Kidney (tissue), 14 donors: ENCODE data around the gene ZIC5. TPM values are rescaled to one million over a fixed set of nuclear protein-coding genes. Genes with fewer than 3 reads are reported as not detected.

Experiments used
- DNase-seq, 5 donors: peaks; one replicate each; pipeline ENCODE4 v3.0.0-alpha.2; 2013 to 2020
- FAIRE-seq: peaks from 2 replicates; lab custom pipeline; 2012; peaks lifted over from hg19 to GRCh38; lab: Jason Lieb, UNC
- H3K27ac ChIP-seq, 2 donors: one replicate each; pipeline ENCODE4 v1.7.0; 2013; ENCODE audit warnings: low read depth in 2 of 2, low read length in 2 of 2, inconsistent platforms in 1 of 2
- H3K27me3 ChIP-seq: one replicate; pipeline ENCODE4 v1.7.1; 2013; ENCODE audit warnings: low read length, inconsistent platforms; ENCODE audit not compliant: control insufficient read depth, insufficient read depth
- H3K36me3 ChIP-seq, 3 donors: one replicate each; pipeline versions ENCODE4 v1.7.0 to v1.7.1; 2013; ENCODE audit warnings: low read length in 3 of 3, control low read depth in 1 of 3, inconsistent platforms in 1 of 3; ENCODE audit not compliant: insufficient read depth in 3 of 3, control insufficient read depth in 2 of 3
- H3K4me1 ChIP-seq, 3 donors: one replicate each; pipeline versions ENCODE4 v1.7.0 to v1.7.1; 2013; ENCODE audit warnings: low read length in 3 of 3, inconsistent platforms in 1 of 3, low read depth in 1 of 3; ENCODE audit not compliant: control insufficient read depth in 2 of 3, insufficient read depth in 2 of 3
- H3K4me3 ChIP-seq, 3 donors: one replicate each; pipeline versions ENCODE4 v1.7.0 to v1.8.1; 2013; ENCODE audit warnings: low read length in 3 of 3, control low read depth in 1 of 3, inconsistent platforms in 1 of 3
- H3K9ac ChIP-seq, 3 donors: one replicate each; pipeline versions ENCODE4 v1.7.0 to v1.7.1; 2013; ENCODE audit warnings: low read length in 3 of 3, control low read depth in 1 of 3, inconsistent platforms in 1 of 3
- H3K9me3 ChIP-seq, 3 donors: one replicate each; pipeline versions ENCODE4 v1.7.0 to v1.7.1; 2013; ENCODE audit warnings: low read length in 3 of 3, control low read depth in 1 of 3, inconsistent platforms in 1 of 3; ENCODE audit not compliant: control insufficient read depth in 2 of 3, insufficient read depth in 1 of 3
- CTCF ChIP-seq: IDR thresholded peaks from 3 replicates; pipeline ENCODE4 v1.5.1; 2012; ENCODE audit warnings: mild to moderate bottlenecking, moderate library complexity, borderline replicate concordance; ENCODE audit not compliant: insufficient read depth; ENCODE audit errors: extremely low read depth
- intact Hi-C: fragments of 100-400 bp; cut with DNase I; formaldehyde crosslinking; loops from one replicate; pipeline ENCODE4 v1.11.1; 2022
- polyA plus RNA-seq: library from polyadenylated mRNA; stranded (reverse); fragments of 350-450 nt; fragmentation: Illumina TruSeq; extraction: RNeasy Lipid Tissue Mini Kit (QIAGEN cat#74804); gene quantifications from one replicate; pipeline ENCODE4 v1.2.3, GENCODE V29; 2014; ENCODE audit warnings: low read depth, low replicate concordance; ENCODE audit not compliant: insufficient read depth
- total RNA-seq: library from RNA; stranded (reverse); fragmentation: NEBNext Ultra II Directional; extraction: Animal tissue kit (Norgen Biotek cat#: 25700); gene quantifications from one replicate; pipeline ENCODE4 v1.2.1, GENCODE V29; 2021
- donor health status: control.
- donor health status: control.
- donor health status: control.
- donor health status: control.
- donor health status: control.
- donor health status: DM: yes; HTN: yes; CAD: no.
- donor health status: Normal renal cell carcinoma (clear cell type).

ZIC5 gene
- total and polyA plus RNA-seq, 2 donors from 2014 or later = not detected

DNA sequence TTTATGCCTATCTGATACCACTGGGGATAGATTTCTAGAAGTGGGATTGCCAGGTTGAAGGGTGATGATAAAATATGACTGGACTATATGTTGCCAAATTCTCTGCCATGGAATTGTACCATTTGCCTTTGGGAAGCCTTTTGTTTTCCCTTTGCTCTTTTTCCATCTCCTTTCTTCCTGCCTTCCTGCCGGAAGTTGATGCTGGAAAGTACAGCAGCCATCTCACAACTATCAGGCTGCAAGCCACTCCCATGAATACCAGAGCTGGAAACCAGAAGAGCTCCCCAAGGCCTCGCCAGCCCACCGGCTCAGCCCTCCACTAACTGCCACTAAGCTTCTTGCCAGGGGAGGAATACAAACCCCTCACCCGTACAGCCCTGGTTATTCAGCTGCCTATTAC is 29.7 kb downstream of the ZIC5 start:
- H3K4me3 ChIP-seq = no peak overlapping the region
- no peaks in the 10 kb centered on the region for H3K27me3 ChIP-seq
- no peak overlapping the region for H3K27ac ChIP-seq
- intact Hi-C loops = no loop called here
- TF ChIP-seq CTCF = no peak
- no peaks in the 10 kb centered on the region for H3K4me1 ChIP-seq
- DNase-seq (no peak), FAIRE-seq (no peak)
- no peaks in the 10 kb centered on the region for H3K36me3 ChIP-seq
- no peaks in the 10 kb centered on the region for H3K9me3 ChIP-seq
- no peak overlapping the region for H3K9ac ChIP-seq

DNA sequence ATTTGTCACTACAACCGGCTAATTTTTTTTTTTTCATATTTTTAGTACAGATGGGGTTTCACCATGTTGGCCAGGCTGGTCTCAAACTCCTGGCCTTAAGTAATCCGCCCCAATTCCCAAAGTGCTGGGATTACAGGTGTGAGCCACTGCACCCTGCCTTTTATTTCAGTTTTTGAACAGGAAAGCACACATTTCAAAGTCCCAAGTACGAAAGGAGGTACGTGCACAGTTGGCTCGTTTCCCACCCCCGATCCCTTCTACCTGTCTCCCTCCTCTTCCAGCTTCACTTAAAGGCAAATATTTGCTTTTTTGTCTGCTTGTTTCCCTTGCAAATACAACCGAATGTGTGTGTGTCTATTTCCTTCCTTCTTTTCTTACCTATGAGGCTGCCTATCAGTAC is 30.5 kb downstream of the ZIC5 start:
- DNase-seq (no peak), FAIRE-seq (no peak)
- Histone ChIP-seq H3K9me3 (no peaks in the 10 kb centered on the region), H3K27ac (no peak overlapping the region), H3K27me3 (no peaks in the 10 kb centered on the region), H3K9ac (no peak overlapping the region), H3K4me1 (no peaks in the 10 kb centered on the region), H3K36me3 (no peaks in the 10 kb centered on the region), H3K4me3 (no peak overlapping the region)
- TF ChIP-seq CTCF = no peak
- intact Hi-C loops = no loop called here

DNA sequence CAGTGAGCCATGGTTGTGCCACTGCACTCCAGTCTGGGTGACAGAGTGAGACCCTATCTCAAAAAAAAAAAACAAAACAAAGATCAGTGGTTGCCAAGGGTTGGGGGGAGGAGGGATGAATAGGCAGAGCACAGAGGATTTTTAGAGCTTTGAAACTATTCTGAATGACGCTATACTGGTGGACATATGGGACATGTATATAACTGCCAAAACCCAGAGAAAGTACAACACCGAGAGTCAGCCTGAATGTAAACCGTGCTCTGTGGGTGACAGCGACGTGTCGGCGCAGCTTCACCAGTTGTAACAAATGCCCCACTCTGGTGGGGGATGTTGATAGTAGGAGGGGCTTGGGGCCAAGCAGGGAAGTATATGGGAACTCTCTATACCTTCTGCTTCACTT is 32.9 kb downstream of the ZIC5 start:
- Histone ChIP-seq H3K9ac (no peak overlapping the region), H3K36me3 (no peaks in the 10 kb centered on the region), H3K27me3 (no peaks in the 10 kb centered on the region), H3K4me1 (no peaks in the 10 kb centered on the region), H3K27ac (no peak overlapping the region), H3K9me3 (no peaks in the 10 kb centered on the region), H3K4me3 (no peak overlapping the region)
- intact Hi-C loops = no loop called here
- TF ChIP-seq CTCF = no peak
- no peak for DNase-seq
- FAIRE-seq = no peak

DNA sequence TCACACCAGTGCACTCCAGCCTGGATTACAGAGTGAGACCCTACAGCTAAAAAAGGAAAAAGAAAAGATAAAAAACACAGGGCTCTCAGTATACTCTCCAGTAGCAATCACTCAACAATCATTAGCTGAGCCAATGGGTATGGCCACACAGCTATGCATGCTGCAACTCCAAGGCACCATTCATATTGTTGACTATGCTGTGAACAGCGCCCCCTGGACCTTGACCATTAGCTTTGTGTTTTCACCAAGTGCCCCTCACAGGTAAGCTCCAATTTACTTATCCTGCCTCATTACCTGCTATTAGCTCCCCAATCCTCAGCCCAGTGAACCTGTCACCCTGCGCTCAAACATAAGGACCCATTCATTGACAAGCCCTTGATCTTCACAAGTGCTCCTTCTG is 35.8 kb downstream of the ZIC5 start:
- no peak overlapping the region for H3K27ac ChIP-seq
- intact Hi-C loops = no loop called here
- DNase-seq (no peak), FAIRE-seq (no peak)
- H3K27me3 ChIP-seq = no peaks in the 10 kb centered on the region
- no peaks in the 10 kb centered on the region for H3K9me3 ChIP-seq
- H3K9ac ChIP-seq = no peak overlapping the region
- H3K4me1 ChIP-seq = no peaks in the 10 kb centered on the region
- no peak overlapping the region for H3K4me3 ChIP-seq
- no peaks in the 10 kb centered on the region for H3K36me3 ChIP-seq
- no peak for TF ChIP-seq CTCF
